Measurements from ENCODE around the gene C14orf93.
A peak's percentile ranks its signal among the peaks of the same experiment; 100 is the strongest.
"Not testable (repeated sequence)": the region's sequence is repeated elsewhere in the genome, so short reads cannot be mapped to it uniquely, and the experiment has no call there.

The C14orf93 gene

DNA sequence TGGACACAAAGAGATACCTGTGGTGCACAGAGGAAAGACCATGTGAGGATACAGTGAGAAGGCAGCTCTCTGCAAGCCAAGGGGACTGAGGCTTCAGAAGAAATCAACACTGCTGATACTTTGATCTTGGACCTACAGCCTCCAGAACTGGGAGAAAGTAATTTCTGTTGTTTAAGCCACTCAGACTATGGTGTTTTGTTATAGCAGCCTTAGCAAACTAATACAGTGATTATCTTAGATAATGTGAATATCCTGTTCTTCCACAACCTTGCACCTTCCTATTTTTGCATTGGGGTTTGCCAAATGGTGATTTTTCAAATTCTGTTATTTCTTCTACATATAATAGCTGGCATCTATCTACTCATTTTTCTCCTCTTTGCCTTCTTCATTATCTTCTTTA lies 8.2 kb upstream of the C14orf93 start:
- DNase-seq, result no peak

DNA sequence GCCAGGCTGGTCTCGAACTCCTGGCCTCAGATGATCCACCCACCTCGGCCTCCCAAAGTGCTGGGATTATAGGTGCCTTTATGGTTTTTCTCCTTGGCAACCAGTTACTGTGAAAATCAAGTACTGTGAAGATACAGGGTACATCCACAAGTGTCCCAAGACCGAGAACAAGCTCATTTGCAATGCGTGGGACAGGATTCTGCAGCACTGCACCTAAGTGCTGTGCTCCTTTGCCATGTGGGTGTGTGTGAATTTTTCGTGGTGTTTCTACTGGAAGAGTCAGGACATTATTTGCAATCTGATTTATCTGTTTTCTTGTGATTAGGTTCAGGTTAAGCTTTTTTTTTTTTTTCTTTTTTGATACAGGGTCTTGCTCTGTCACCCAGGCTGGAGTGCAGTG lies 7.1 kb upstream of the C14orf93 start:
- DNase-seq, result no peak

- DNase-seq, result no peak
Observed at GRCh38 chr14:23015618-23016017, 5.7 kb upstream of the C14orf93 start.

DNA sequence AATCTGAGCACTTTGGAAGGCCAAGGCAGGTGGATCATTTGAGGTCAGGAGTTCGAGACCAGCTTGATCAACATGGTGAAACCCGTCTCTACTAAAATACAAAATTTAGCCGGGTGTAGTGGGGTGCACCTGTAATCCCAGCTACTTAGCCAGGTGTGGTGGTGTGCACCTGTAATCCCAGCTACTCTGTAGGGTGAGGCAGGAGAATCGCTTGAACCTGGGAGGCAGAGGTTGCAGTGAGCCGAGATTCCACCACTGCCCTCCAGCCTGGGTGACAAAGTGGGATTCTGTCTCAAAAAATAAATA lies 3.8 kb upstream of the C14orf93 start:
- not testable (repeated sequence) for DNase-seq

DNA sequence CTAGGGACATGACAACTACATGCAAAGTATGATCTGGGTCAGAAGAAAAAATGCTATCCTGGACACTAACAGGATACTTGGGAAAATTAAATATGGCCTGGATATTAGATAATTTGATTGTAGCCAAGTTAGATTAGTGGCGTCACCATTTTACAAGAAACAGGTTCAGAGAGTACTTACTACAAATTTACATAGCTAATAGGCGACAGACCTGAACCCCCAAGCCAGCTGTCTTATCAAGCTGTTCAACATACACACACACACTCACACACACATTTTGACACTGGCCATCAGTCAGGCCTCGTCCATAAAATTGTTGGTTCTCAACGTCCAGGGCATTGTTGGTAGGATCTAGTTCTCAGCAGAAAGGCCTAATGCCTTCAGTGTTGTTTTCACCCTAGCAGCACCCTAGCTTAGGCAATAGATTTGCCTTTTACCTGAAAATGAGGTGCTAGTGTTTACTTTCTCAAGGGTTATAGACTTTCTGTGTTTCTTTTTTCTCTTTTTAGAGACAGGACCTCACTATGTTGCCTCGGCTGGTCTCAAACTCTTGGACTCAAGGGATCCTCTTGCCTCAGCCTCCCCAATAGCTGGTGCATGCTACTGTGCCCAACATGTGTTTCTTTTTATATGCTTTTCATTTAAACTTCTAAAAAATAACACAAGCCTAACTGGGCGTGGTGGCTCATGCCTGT lies 3.3 kb upstream of the C14orf93 start:
- DNase-seq, result no peak

- no peak for DNase-seq
Observed at GRCh38 chr14:23009483-23009938, 432 bp downstream of the C14orf93 start.

- no peak for DNase-seq
Observed at GRCh38 chr14:23008831-23009230, 1.1 kb downstream of the C14orf93 start.

DNA sequence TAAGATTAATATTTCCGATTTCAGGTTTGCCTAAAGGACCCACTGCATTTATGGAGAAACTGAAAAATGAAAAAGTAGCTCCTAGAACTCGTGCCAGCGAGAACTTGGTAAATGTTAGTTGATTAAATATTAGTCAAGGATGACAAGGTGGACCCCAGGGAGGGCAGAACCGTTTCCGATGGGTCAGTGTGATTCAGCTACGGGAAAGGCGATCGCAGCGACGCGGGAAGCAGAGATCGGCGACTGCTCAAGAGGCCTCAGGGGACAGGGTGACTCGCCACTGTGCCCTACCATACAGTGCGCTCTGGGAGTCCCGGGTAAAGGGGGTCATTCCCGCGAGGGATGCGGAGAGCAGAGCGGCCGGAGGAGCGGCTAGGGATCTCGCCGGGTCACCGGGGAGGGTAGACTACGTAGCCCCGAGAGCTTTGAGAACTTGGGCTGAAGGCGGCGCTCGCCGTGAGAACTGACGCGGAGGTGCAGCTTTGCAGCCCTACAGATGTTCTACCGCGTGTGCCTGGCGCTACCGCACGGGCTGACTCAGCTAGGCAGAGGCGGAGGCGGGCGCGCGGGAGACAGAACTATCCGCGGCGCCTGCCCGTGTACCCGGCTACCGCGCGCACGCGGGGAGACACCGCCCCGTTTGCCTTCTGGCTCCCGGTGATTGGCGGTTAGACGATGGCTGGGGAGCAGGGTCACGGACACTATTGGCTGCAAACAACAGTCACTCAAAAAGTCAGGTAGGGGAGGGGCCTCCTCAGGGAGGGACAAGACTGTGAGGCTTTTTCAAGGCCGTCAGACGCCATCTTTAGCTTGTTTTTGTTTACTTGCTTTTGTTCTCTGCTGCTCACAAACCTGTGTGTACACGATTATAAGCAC lies 3.2 kb downstream of the C14orf93 start:
- DNase-seq, result peak; percentile 94

- no peak for DNase-seq
Observed at GRCh38 chr14:23006188-23006534, 3.8 kb downstream of the C14orf93 start.

- no peak for DNase-seq
Observed at GRCh38 chr14:23005451-23006187, 4.3 kb downstream of the C14orf93 start.

GRCh38 chr14:23004274-23004673 lies 5.7 kb downstream of the C14orf93 start:
- DNase-seq, result not testable (repeated sequence)

DNA sequence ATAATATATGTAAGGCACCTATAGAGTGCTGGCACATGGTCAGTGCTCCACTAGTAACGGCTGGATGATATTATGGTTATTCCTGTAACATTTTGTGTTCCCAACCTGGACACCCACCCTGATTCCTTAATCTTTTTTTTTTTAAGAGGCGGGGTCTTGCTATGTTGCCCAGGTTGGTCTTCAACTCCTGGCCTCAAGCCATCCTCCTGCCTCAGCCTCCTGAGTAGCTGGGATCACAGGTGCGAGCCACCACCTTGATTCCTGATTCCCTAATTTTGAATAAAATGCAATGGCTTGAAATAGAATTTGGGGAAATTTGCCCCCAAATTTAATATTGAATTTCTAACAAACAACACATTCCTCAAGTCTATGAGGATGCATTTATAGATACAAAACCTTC lies 7.4 kb downstream of the C14orf93 start:
- DNase-seq, result no peak

GRCh38 chr14:23000860-23001259 lies 9.1 kb downstream of the C14orf93 start:
- no peak for DNase-seq

DNA sequence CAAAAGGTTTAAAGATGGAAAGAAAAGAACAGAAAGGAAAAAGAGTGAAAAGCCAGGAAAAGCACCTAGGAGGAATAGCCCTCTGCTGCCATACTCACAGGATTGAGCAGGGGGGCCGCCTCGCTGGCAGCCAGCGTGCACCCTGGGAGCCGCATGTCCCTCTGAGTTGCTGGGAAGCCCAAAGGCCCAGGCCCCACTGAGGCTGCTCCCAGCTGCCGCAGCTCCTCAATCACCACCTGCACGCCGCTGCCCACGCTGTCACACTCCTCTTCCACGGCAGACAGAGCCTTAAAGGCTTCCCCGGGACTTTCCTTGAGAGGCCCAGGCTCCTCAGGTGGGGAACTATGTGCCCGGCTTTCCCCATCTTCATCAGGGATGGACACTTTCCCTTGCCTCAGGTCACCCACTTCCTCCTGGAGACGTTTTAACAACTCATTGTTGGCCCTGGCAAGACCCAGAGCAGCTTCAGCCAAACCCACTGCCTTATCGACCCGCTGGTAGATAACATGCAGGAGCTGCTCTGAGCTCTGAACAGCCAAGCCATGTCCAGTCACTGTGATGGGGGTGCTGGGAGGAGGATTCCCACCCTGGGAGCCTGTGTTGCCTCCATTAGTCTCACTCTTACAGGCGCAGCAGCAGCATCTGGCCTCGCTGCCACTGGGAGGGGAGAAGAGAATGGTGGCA lies 11.5 kb downstream of the C14orf93 start:
- no peak for DNase-seq

DNA sequence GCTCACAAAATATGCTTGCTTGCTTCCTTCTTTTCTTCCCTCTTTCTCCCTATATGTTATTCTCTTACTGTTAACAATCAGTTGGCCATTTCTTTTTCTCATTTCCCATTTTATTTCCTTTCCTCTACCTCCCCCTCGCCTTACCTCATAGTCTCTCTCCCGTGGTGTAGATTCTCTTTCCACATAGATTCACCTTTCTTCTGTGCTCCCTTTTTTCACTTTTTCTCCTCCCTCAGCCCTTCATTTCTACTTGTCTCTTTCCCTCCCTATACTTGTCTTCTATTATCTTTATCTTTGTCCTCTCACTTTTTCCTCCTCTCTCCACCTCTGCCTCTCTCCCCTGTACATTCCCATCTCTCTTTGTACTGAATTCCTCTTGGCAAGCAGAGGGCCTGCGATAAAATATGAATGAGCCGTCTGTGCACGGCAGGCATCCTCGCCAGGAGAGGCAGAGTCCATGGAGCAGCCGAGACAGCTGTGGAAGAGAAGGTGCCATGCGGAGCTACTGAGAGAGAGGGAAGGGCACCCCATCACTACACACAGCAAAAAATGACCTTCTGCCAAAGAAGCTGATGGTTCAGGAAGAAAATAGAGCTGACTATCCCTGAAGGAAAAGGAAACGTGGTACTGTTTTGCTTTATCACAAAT lies 12.1 kb downstream of the C14orf93 start:
- DNase-seq, result no peak

- no peak for DNase-seq
Observed at GRCh38 chr14:22996768-22997654, 12.9 kb downstream of the C14orf93 start.

DNA sequence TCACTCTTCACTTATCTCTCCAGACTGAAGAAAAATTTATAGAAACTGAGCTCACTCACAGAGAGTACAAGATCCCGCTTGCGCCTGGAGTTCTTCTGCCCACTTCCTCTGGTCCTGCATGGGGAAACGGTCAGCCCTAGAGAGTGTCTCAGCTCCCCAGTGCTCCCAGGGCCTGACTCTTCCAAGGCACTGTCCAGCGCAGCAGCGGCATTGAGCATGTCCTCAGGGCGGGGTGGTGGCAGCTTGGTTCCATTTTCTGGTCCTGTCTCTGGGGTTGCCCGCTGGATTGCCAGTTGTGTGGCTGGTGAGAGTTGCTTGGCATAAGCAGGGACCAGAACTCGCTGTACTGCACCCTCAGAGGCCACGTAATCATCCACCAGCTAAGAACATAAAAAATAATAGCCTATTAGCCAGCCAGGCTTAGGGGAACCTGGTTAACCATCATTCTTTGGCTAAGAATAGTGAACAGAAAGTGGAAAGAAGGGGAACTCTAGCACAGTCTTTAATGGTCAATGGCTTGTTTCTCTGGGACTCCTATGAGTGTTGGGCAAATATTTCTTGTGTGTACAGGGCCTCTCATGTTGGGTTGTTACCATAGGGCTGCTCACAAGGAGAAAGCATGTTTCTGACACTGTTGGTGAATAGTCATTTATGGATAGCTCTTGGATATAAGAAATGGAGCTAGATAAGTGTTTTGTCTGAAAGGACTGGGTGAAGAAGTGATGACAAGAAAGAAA lies 13.9 kb downstream of the C14orf93 start:
- no peak for DNase-seq

- no peak for DNase-seq
Observed at GRCh38 chr14:22994762-22995275, 15.1 kb downstream of the C14orf93 start.

GRCh38 chr14:22993517-22993916 lies 16.4 kb downstream of the C14orf93 start:
- DNase-seq, result no peak

GRCh38 chr14:22991852-22992251 lies 18.1 kb downstream of the C14orf93 start:
- DNase-seq, result no peak

- no peak for DNase-seq
Observed at GRCh38 chr14:22987291-22987690, 22.7 kb downstream of the C14orf93 start.
